GM18951 (cell line): Measurements from ENCODE around the gene ACAP3.

Experiments used
- POLR2A ChIP-seq: IDR thresholded peaks from 4 replicates; pipeline ENCODE4 v1.6.1; 2011; ENCODE audit warnings: mild to moderate bottlenecking; ENCODE audit not compliant: insufficient read length, insufficient read depth; ENCODE audit errors: extremely low read depth
- in situ Hi-C: fragments of 300-500 bp; cut with MboI; formaldehyde crosslinking; loops from one replicate; pipeline ENCODE4 v1.12.0; 2022; ENCODE audit warnings: low sequenced_read_pairs, mixed read lengths, inconsistent platforms; ENCODE audit not compliant: unreplicated experiment

The ACAP3 gene

DNA sequence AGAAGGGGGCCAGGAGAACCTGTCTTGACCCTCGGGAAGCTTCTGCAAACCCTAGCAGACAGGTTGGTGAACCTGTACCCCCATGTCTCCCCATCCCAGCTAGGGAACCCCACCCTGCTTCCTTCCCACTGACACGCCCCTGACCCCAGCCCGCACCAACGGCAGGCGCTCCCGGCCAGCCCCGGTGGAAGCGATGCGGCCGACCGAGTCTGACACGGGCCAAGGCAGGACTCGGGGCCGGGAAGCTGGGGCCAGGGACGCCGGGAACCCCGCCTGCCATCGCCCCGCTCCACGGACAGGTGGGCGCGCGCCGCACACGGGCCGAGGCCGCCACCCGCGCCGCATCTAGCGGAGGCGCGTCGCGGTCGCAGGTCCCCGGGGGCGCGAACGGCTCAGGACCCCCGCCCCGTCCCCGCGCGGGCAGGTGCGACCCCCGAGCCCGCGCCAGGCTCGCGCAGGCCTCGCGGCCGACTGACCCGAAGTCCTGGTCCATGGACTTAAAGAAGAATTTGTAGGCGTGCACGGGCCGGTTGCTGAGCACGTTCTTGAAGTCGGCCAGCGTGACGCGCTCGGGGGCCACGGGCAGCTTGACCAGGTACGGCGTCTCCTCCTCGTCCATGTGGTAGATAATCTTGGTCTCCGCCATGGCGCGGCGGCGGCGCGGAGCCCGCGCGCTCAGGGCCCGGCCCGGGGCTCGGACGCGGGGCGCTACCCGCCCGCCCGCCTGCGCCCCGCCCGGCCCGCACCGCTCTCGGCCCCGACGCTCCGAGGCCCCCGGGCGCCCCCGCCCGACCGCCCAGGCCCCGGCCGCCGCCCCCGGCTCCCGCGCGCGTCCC lies 40.9 kb upstream of the ACAP3 start:
- in situ Hi-C loops = no loop called here
- TF ChIP-seq POLR2A = no peak

DNA sequence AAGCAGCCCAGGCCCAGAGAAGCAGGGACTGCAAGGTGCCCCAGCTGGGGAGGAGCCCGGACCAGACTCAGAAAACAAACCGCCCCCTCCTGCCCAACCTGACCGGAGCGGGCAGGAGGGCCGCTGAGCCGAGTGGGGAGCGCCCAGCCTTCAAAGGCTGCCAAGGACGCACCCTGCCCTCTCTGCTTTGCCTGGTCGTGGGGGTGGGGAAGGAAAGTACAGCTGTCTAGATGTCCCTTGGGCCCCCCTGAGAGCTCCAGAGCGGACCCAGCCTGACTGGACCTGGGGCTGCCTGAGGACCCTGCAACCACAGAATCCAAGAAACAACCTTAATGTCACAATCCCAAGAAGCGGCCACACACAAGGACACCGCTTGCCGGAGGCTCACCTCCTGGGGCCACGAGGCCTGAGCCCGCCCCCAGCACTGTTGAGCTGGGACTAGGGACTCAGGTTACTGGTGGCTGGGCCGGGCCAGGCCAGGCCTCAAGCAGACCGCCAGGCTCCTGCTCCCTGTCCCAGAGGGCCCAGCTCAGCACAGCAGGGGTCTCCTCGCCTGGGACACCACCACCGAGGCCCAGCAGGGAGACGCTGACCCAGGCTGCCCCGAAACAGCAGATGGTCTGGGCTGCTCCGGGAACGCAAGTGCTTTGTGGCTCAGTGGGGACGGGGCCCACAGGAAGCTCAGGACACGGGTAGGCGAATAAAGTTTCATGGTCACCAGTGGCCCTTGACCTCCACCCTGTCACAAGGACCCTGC lies 40.1 kb upstream of the ACAP3 start:
- in situ Hi-C loops = no loop called here

DNA sequence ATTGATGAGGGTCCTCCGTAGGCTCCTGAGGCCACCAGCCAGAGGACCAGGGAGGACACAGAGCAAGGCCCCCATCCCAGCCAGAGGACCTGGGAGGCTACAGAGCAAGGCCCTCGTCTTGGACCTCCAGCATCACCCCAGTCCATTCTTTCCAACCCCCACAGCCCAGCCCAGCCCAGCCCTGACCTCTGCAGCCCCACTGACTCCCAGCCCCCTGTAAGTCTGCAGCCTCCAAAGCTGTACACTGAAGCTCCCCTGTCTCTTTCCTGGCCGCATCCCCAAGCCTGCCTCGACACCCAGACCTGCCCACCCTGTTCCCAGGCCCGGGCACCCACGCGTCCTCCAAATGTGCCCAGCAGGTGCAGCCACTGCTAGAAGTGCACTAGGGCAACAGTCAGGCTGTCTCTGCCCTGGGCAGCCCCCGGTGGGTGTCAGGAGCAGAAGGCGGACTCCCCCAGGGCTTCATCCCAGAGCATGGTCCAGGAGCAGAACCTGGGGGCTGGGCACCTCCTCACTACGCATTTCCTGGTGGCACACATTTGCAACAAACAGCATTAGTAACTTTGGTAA lies 39.4 kb upstream of the ACAP3 start:
- in situ Hi-C loops = no loop called here

More for the DNA sequence above, 40.1 kb upstream of the ACAP3 start:
- no peak for TF ChIP-seq POLR2A

DNA sequence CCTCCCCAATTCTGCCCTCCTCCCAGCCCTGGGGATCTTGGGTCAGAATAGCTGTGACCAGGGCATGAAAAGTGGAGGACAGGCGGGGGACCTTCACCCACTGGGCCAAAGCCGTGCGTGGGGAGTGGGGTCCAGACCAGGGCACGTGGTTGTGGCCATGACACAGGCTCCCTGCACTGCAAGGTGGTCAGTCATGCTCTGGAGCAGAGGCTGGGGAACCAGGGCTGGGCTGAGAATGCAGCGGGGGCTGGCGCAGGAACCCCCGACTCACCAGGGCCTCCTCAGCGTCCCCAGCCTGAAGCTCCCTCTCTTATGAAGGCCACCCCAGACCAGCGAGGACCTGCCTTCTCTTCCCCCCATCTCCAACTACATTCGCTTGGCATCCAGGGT lies 38.8 kb upstream of the ACAP3 start:
- in situ Hi-C loops = no loop called here
- no peak for TF ChIP-seq POLR2A

More for the DNA sequence above, 39.4 kb upstream of the ACAP3 start:
- TF ChIP-seq POLR2A = no peak

DNA sequence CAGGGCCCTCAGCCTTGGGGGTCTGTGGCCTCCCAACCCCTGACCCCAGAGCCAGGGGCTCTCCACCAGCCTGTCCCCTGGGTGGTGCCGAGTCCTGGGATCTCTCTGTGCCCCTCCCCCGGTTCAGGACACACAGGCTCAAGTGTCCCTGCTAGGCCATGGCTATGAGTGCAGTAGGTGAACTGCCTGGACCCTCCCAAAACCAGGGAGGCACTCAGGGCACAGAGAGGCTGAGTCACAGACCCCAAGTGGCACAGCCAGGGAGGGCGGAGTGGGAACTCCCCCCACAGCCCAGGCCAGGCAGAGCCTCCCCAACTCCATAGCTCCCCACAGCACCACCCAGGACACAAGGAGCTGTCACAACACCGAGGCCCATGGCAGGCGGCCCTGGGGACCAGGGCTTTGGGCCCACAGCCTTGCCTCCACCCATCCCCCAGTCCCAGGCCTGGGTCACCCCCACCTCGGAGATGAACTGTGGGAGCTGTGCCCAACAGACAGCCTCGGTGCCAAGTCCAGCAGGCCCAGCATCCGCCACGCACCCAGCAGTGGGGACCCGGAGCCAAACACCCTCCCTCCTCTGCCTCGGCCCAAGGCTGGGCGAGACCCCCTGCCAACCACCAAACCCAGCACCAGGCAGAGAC lies 38.2 kb upstream of the ACAP3 start:
- in situ Hi-C loops = no loop called here
- no peak for TF ChIP-seq POLR2A

DNA sequence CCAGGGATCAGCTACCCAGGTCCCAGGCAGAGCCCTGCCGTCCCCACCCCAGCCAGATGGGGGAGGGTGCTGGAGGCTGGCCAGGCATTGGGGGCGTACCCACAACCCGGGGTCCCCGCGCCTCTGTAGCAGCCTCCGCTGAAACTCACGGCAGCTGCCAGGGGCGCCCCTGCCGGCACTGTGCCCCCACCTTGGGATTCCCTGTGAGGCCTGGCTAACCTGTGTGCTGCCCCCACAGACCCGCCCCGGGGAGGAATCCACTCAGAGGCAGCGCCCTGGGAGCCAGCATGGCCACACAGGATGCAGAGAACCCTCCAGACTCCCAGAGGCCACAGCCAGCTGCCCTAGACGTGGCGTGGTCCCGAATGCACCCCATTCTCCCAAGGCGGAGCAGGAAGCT lies 37.7 kb upstream of the ACAP3 start:
- TF ChIP-seq POLR2A = no peak
- in situ Hi-C loops = no loop called here

DNA sequence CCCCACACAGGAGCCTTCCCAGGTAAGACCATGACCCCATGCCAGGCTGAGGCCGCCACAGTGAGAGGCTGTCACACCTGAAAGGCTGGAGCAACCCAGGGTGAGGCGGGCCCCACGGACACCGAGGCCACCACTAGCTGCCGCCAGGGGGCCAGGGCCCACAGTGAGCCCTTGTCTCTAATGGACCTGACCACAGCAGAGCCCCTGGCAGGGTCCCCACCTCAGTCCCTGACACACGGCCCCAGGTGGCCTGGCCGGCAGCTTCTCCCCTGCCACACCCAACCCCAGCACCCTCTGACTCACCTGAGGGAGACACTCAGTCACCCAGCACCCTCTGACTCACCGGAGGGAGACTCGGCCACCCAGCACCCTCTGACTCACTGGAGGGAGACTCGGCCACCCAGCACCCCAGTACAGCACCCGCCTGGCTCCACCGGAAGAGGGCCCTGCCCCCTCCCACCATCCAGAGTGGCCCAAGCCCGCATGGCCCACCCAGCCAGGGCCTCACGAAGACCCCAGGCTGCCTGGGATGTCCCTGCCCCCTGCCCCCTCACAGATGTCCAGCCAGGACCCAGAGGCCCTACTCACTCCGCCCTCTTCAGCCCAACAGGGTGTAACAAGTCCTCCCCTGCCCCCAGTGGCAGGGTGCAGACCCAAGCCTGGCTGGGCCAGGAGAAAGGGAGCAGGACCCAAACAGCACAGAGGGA lies 37.1 kb upstream of the ACAP3 start:
- in situ Hi-C loops = no loop called here
- no peak for TF ChIP-seq POLR2A

DNA sequence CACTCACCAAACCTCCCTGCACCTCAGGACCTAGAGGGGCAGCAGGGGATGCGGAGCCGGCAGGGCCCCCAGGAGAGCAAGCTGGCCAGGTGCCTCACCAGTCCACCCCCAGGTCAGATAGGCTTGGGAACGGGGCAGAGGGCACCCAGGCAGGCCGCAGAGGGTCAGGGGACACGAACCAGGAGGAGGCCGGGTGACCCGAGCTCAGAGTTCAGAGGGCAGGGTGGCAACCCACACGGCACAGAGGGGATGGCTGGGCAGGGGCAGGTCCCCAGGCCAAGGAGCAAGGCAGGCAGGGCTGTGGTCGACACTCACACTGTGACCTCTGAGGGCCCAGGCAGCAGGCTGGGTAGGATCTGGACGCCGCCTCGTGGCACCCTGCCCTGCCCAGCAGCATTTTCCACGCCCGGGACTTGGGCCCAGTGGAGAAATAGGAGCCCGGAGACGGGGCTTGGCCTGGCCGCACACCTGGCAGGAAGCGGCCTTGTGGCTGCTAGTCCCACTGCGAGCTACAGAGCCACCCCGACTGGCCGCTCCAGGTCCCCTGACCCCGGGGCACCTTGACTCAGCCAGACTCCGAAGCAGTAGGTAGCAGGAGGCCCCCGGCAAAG lies 36.2 kb upstream of the ACAP3 start:
- TF ChIP-seq POLR2A = no peak
- in situ Hi-C loops = no loop called here

DNA sequence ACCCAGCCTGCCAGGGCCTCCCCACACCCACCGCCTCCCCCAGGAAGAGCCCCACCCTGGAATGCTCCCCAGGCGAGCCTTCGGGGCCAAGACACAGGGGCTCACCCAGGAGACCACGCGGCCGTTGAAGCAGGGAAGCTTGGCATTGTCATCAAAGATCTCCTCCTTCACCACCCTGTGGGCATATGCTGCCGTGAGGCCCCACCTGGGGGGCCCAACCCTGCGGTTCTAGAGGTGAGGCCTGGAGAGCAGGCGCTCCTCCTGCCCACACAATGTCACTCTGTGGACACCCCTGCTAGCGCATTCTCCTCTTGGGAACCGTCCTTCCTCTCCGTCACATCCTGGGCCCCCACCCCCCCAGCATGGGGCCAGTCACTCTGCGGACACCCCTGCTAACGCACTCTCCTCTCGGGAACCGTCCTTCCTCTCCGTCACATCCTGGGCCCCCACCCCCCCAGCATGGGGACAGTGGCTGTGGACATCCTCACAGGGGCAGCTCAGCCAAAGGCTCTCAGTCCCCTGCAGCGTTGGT lies 34.9 kb upstream of the ACAP3 start:
- no peak for TF ChIP-seq POLR2A
- in situ Hi-C loops = no loop called here

DNA sequence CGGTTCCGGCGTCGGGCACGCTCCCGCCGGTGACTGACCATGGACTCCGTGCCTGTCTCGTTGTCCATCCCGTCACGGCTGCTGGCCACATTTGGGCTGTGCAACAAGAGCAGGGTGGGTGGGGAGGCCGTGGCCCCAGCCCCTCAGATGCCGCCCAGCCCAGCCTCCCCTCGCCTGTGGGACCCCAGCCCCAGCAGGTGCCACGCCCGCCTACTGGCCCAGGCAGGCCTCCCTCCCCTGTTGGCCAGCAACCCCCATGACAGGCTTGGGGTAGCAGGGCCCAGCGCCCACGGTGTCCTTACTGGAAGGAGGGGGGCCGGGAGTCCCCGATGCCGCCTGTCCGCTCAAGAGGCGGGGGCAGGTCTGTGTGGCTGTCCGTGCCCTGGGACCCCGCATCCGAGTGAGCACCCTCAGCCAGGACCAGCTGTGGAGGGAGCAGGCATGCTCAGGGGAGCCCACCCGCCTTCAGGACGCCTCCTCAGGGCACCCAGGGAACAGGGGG lies 34.4 kb upstream of the ACAP3 start:
- no peak for TF ChIP-seq POLR2A
- in situ Hi-C loops = no loop called here

DNA sequence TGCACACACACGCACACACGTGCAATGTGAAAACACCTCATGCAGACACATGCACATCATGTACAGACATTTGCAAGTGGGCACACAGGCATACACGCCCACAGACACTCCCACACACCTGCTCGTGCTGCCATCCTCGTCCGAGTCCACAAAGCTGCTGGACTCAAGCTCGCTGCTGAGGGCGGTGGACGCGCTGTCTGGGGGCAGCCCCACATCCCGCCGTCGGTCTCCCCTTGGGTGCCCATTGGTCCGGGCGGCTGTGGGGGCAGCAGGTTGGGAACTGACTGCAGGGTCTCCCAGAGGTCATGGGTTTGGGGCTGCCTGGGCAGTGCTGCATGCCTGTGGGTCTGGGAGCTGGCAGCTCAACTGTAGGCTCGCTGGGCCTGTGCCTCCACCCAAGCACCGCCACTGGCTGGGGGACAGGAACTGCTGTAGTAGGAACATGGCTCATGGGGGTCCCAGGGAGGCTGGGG lies 33.9 kb upstream of the ACAP3 start:
- TF ChIP-seq POLR2A = no peak

DNA sequence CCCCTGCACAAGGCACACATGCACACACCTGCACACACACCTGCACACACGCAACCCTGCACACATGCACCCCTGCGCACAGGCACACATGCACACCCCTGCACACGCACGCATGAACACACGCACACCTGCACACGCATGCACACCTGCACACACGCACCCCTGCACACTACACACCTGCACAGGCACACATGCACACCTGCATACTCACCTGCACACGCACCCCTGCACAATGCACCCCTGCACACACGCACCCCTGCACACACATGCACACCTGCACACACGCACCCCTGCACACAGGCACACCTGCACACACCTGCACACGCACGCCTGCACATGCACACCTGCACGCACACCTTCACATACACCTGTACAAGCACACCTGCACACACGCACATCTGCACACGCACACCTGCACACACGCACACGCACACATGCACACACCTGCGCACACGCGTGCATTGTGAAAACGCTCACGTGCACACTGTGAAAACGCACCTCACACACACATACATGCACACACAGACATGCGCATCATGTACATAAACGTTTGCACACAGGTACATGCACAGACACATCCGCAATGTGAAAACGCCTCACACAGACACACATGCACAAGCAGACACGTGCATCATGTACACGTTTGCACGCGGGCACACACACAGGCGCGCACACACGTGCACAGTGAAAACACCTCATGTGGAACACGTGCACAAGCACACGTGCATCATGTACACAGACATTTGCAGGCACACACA lies 33.2 kb upstream of the ACAP3 start:
- in situ Hi-C loops = no loop called here
- TF ChIP-seq POLR2A = no peak

More for the DNA sequence above, 33.9 kb upstream of the ACAP3 start:
- in situ Hi-C loops = no loop called here
